HEK293 (cell line): ENCODE measurements around the gene UNG.

ENCODE experiments used
- CTCF ChIA-PET: fragments of 350-600 bp; formaldehyde crosslinking; extraction: SDS; loops from one replicate; lab custom pipeline; 2021; ENCODE audit warnings: antibody characterized with exemption; lab: Yijun Ruan, JAX
- POLR2A ChIA-PET: fragments of 300-600 bp; formaldehyde crosslinking; extraction: SDS; loops from one replicate; lab custom pipeline; 2020; ENCODE audit warnings: antibody characterized with exemption, inconsistent platforms; lab: Yijun Ruan, JAX
- H3K27ac ChIP-seq: fragments of 200-500 bp; sonication (Bioruptor generic); 2 replicates; pipeline ENCODE4 v1.5.1; 2014; ENCODE audit warnings: low read depth, low read length, control low read depth, inconsistent platforms; ENCODE audit errors: extremely low read depth
- H3K36me3 ChIP-seq, 2 experiments: fragments of 200-500 bp in 1 of 2; sonication (Bioruptor generic) in 1 of 2; 1 replicate in 1 of 2; 2 replicates in 1 of 2; pipeline ENCODE4 v1.5.1; 2014 to 2017; ENCODE audit warnings: inconsistent platforms in 2 of 2, low read length in 2 of 2; ENCODE audit not compliant: control insufficient read depth in 2 of 2, insufficient read depth in 1 of 2
- H3K4me1 ChIP-seq: fragments of 200-500 bp; sonication (Bioruptor generic); 2 replicates; pipeline ENCODE4 v1.5.1; 2014; ENCODE audit warnings: mild to moderate bottlenecking, low read length, inconsistent platforms; ENCODE audit not compliant: control insufficient read depth, insufficient read depth
- H3K4me3 ChIP-seq: 2 replicates; pipeline ENCODE4 v1.5.1; 2011; ENCODE audit warnings: low read depth, mild to moderate bottlenecking, control low read depth, low read length, moderate library complexity
- H3K9me3 ChIP-seq: fragments of 200-500 bp; sonication (Bioruptor generic); 2 replicates; pipeline ENCODE4 v1.5.1; 2014; ENCODE audit warnings: low read depth, low read length, inconsistent platforms; ENCODE audit not compliant: control insufficient read depth, insufficient read depth
- GLI2 ChIP-seq: fragments of 450-650 bp; formaldehyde crosslinking; IDR thresholded peaks from 2 replicates; pipeline ENCODE4; 2017; ENCODE audit warnings: missing biosample characterization, missing genetic modification characterization, low read depth, borderline replicate concordance
- KLF8 ChIP-seq: fragments of 450-650 bp; formaldehyde crosslinking; IDR thresholded peaks from 2 replicates; pipeline ENCODE4 v1.5.1; 2016; ENCODE audit warnings: missing biosample characterization, missing genetic modification characterization
- KLF9 ChIP-seq: fragments of 450-650 bp; formaldehyde crosslinking; IDR thresholded peaks from 2 replicates; pipeline ENCODE4 v1.5.1; 2016; ENCODE audit warnings: missing biosample characterization, missing genetic modification characterization, low read depth
- MZF1 ChIP-seq: fragments of 450-650 bp; formaldehyde crosslinking; IDR thresholded peaks from 2 replicates; pipeline ENCODE4 v1.5.1; 2017; ENCODE audit warnings: missing biosample characterization, missing genetic modification characterization, borderline replicate concordance
- PRDM1 ChIP-seq: fragments of 450-650 bp; formaldehyde crosslinking; IDR thresholded peaks from 2 replicates; pipeline ENCODE4; 2016; ENCODE audit warnings: missing biosample characterization, missing genetic modification characterization
- PRDM10 ChIP-seq: fragments of 450-650 bp; formaldehyde crosslinking; IDR thresholded peaks from 2 replicates; pipeline ENCODE4 v1.5.1; 2016; ENCODE audit warnings: missing biosample characterization, missing genetic modification characterization
- SCRT1 ChIP-seq: fragments of 450-650 bp; formaldehyde crosslinking; IDR thresholded peaks from 2 replicates; pipeline ENCODE4 v1.5.1; 2016; ENCODE audit warnings: missing biosample characterization, missing genetic modification characterization, borderline replicate concordance
- YY2 ChIP-seq: fragments of 450-650 bp; formaldehyde crosslinking; IDR thresholded peaks from 2 replicates; pipeline ENCODE4 v1.5.1; 2016; ENCODE audit warnings: missing biosample characterization, missing genetic modification characterization
- ZFP3 ChIP-seq: fragments of 450-650 bp; formaldehyde crosslinking; IDR thresholded peaks from 2 replicates; pipeline ENCODE4 v1.5.1; 2016; ENCODE audit warnings: low read depth, missing biosample characterization, missing genetic modification characterization
- ZNF121 ChIP-seq: fragments of 450-650 bp; formaldehyde crosslinking; IDR thresholded peaks from 2 replicates; pipeline ENCODE4 v1.5.1; 2016; ENCODE audit warnings: missing biosample characterization, missing genetic modification characterization
- ZNF133 ChIP-seq: fragments of 450-650 bp; formaldehyde crosslinking; IDR thresholded peaks from 2 replicates; pipeline ENCODE4 v1.5.1; 2016; ENCODE audit warnings: missing biosample characterization, missing genetic modification characterization
- ZNF26 ChIP-seq: fragments of 450-650 bp; formaldehyde crosslinking; IDR thresholded peaks from 2 replicates; pipeline ENCODE4 v1.5.1; 2016; ENCODE audit warnings: missing biosample characterization, missing genetic modification characterization
- ZNF433 ChIP-seq: fragments of 450-650 bp; formaldehyde crosslinking; IDR thresholded peaks from 2 replicates; pipeline ENCODE4 v1.5.1; 2016; ENCODE audit warnings: missing biosample characterization, missing genetic modification characterization, low read depth
- ZNF600 ChIP-seq: fragments of 450-650 bp; formaldehyde crosslinking; IDR thresholded peaks from 2 replicates; pipeline ENCODE4 v1.5.1; 2016; ENCODE audit warnings: missing biosample characterization, missing genetic modification characterization
- ZNF610 ChIP-seq: fragments of 450-650 bp; formaldehyde crosslinking; IDR thresholded peaks from 2 replicates; pipeline ENCODE4 v1.5.1; 2016; ENCODE audit warnings: missing biosample characterization, missing genetic modification characterization, borderline replicate concordance
- ZNF677 ChIP-seq: fragments of 450-650 bp; IDR thresholded peaks from 2 replicates; pipeline ENCODE4 v1.5.0; 2018; ENCODE audit warnings: missing biosample characterization, mild to moderate bottlenecking, missing genetic modification characterization, moderate library complexity
- ZNF768 ChIP-seq: fragments of 450-650 bp; formaldehyde crosslinking; IDR thresholded peaks from 2 replicates; pipeline ENCODE4 v1.5.1; 2018; ENCODE audit warnings: missing biosample characterization, mild to moderate bottlenecking, missing genetic modification characterization

The UNG gene

GRCh38 chr12:109113661-109114321, 16.4 kb downstream of the UNG start:
- POLR2A ChIA-PET, result no interaction called here
- Histone ChIP-seq H3K4me3 (no peak overlapping the region), H3K36me3 (peaks cover 0 to 15% of the 10 kb centered on the region in 2 experiments; a peak in 2 of 3 replicates), H3K4me1 (peaks cover 11% of the 10 kb centered on the region), H3K9me3 (no peaks in the 10 kb centered on the region), H3K27ac (no peak overlapping the region)
- CTCF ChIA-PET, result interaction anchor here (1.2 to 3.0 kb wide), 4 partner anchors 9 to 264 kb away, joined by 3 to 22 read pairs (median 10); no protein-coding TSS in a partner anchor
- TF ChIP-seq ZNF677 (tag by site-specific recombination), result no peak
- TF ChIP-seq ZNF121, result peak; percentile 79

- TF ChIP-seq ZNF121 (peak; percentile 57), YY2 (no peak)
- TF ChIP-seq, all 188 proteins: peak for 1
- CTCF ChIA-PET, result interaction anchor here (0.7 to 1.7 kb wide), 2 partner anchors 68 to 272 kb away, joined by 3 to 8 read pairs; no protein-coding TSS in a partner anchor
- Histone ChIP-seq H3K9me3 (no peaks in the 10 kb centered on the region), H3K36me3 (peaks cover 0 to 9% of the 10 kb centered on the region in 2 experiments; a peak in 1 of 3 replicates), H3K4me3 (no peak overlapping the region), H3K27ac (no peak overlapping the region), H3K4me1 (peaks cover 11% of the 10 kb centered on the region)
- POLR2A ChIA-PET, result no interaction called here
Measured at GRCh38 chr12:109114644-109115043, 17.2 kb downstream of the UNG start.

- ChIA-PET CTCF (interaction anchor here (1.7 kb wide), 1 partner anchor 271 kb away, joined by 8 read pairs; no protein-coding TSS in a partner anchor), POLR2A (no interaction called here)
- no peak for TF ChIP-seq ZNF768 (tag by site-specific recombination)
- no peak for TF ChIP-seq ZFP3 (tag by site-specific recombination)
- no peak for TF ChIP-seq PRDM1 (tag by site-specific recombination)
- H3K9me3 ChIP-seq, result no peaks in the 10 kb centered on the region
- H3K36me3 ChIP-seq, result peaks cover 0 to 2% of the 10 kb centered on the region in 2 experiments; a peak in 1 of 3 replicates
- no peak overlapping the region for H3K27ac ChIP-seq
- peaks cover 7% of the 10 kb centered on the region for H3K4me1 ChIP-seq
- H3K4me3 ChIP-seq, result no peak overlapping the region
Measured at GRCh38 chr12:109115404-109115757, 18.0 kb downstream of the UNG start.

- ChIA-PET CTCF (interaction anchor here (0.7 to 1.7 kb wide), 2 partner anchors 170 to 271 kb away, joined by 3 to 8 read pairs; no protein-coding TSS in a partner anchor), POLR2A (no interaction called here)
- H3K36me3 ChIP-seq, result no peaks in the 10 kb centered on the region
- TF ChIP-seq KLF8 (tag by site-specific recombination) (no peak), ZNF600 (tag by site-specific recombination) (0 out of 2 replicates have a peak, but pooled peaks have one; percentile 26)
- no peak within 1 kb of the TSS for H3K4me3 ChIP-seq
- H3K27ac ChIP-seq, result no peak within 1 kb of the TSS
- H3K9me3 ChIP-seq, result no peaks in the 10 kb centered on the region
- 0 out of 2 replicates have a peak, but pooled peaks cover under 1% of the 10 kb centered on the region for H3K4me1 ChIP-seq
Measured at GRCh38 chr12:109115758-109116610, 18.6 kb downstream of the UNG start, which contains the start of gene ACACB. Gene ACACB (plus strand): TSS chr12:109116587. CDS start chr12:109139406, 22,819 bp downstream.

- no peaks in the 10 kb centered on the region for H3K36me3 ChIP-seq
- ChIA-PET CTCF (interaction anchor here (0.5 kb wide), 1 partner anchor 10 kb away, joined by 3 read pairs; no protein-coding TSS in a partner anchor), POLR2A (no interaction called here)
- no peak overlapping the region for H3K27ac ChIP-seq
- H3K4me1 ChIP-seq, result no peaks in the 10 kb centered on the region
- H3K4me3 ChIP-seq, result no peak overlapping the region
- H3K9me3 ChIP-seq, result no peaks in the 10 kb centered on the region
- TF ChIP-seq ZNF26 (tag by site-specific recombination) (no peak), KLF9 (tag by site-specific recombination) (no peak), GLI2 (tag by site-specific recombination) (no peak), PRDM10 (no peak), SCRT1 (tag by site-specific recombination) (no peak), ZNF433 (no peak), MZF1 (no peak), ZNF610 (tag by site-specific recombination) (no peak), ZNF133 (tag by site-specific recombination) (no peak)
Measured at GRCh38 chr12:109116611-109116949, 19.2 kb downstream of the UNG start.
